HepG2 (cell line): ENCODE measurements around the gene IZUMO1R. TPM values are rescaled to one million over a fixed set of nuclear protein-coding genes. Genes with fewer than 3 reads are reported as not detected.

Source experiments
- ATAC-seq: fragments of 200-7000 bp; cut with Tn5 transposase; 3 replicates; pipeline ENCODE4 v1.9.1; 2020; ENCODE audit warnings: mild to moderate bottlenecking, moderate library complexity
- BruUV-seq: library from RNA; stranded (reverse); fragments of 400-500 nt; replicated peaks from 2 replicates; lab custom pipeline; 2021; lab: Mats Ljungman, UMichigan
- CTCF ChIA-PET: fragments of 300-600 bp; formaldehyde crosslinking; extraction: SDS; loops from one replicate; lab custom pipeline; 2021; ENCODE audit warnings: low total read pairs, inconsistent platforms, low intra/inter-chr PET ratio; lab: Yijun Ruan, JAX
- POLR2A ChIA-PET: fragments of 350-600 bp; sonication (Branson Sonifier 250); formaldehyde crosslinking; loops from one replicate; lab custom pipeline; 2020; ENCODE audit warnings: antibody characterized with exemption, inconsistent platforms; lab: Yijun Ruan, JAX
- DNase-seq: peaks from one replicate; pipeline ENCODE4 v3.0.0-alpha.2; 2015; ENCODE audit warnings: low spot score
- FAIRE-seq: peaks from 3 replicates; lab custom pipeline; 2011; peaks lifted over from hg19 to GRCh38; lab: Jason Lieb, UNC
- H2AFZ ChIP-seq: one replicate; pipeline ENCODE4 v1.6.1; 2011; ENCODE audit warnings: low read length, inconsistent platforms
- H3K27ac ChIP-seq: fragments of 300-600 bp; 3 replicates; pipeline ENCODE4 v1.8.0; 2011; ENCODE audit warnings: mixed run types, mild to moderate bottlenecking, mixed read lengths, low read length, inconsistent platforms; ENCODE audit not compliant: insufficient read depth; ENCODE audit errors: extremely low read length
- H3K27me3 ChIP-seq, 2 experiments: fragments of 200-600 bp in 1 of 2; 2 replicates in 1 of 2; 3 replicates in 1 of 2; pipeline versions ENCODE4 v1.6.0 to v1.8.0; 2011; ENCODE audit warnings: low read length in 2 of 2, mild to moderate bottlenecking in 2 of 2, moderate library complexity in 2 of 2, inconsistent platforms in 1 of 2; ENCODE audit not compliant: insufficient read depth in 2 of 2, control insufficient read depth in 1 of 2
- H3K36me3 ChIP-seq, 2 experiments: fragments of 200-600 bp in 1 of 2; replicated peaks in 1 of 2; 2 replicates in 1 of 2; 3 replicates in 1 of 2; pipeline versions ENCODE4 v1.5.1 to v1.8.0; 2011; ENCODE audit warnings: low read length in 2 of 2, inconsistent platforms in 1 of 2; ENCODE audit not compliant: insufficient read depth in 2 of 2, control insufficient read depth in 1 of 2
- H3K4me1 ChIP-seq: 2 replicates; pipeline ENCODE4 v1.5.1; 2012; ENCODE audit warnings: low read length, inconsistent platforms; ENCODE audit not compliant: insufficient read depth
- H3K4me2 ChIP-seq: 2 replicates; pipeline ENCODE4 v1.6.0; 2011; ENCODE audit warnings: low read depth, low read length, inconsistent platforms
- H3K4me3 ChIP-seq, 3 experiments: fragments of 200-600 bp in 1 of 3; sonication (generic), shearing (Covaris generic) in 1 of 3; replicated peaks in 1 of 3; 2 replicates each; pipeline ENCODE4 v1.5.1; 2011 to 2016; ENCODE audit warnings: low read length in 3 of 3, inconsistent platforms in 2 of 3, low read depth in 2 of 3, mild to moderate bottlenecking in 2 of 3, control low read depth in 1 of 3, mixed read lengths in 1 of 3; ENCODE audit not compliant: insufficient read depth in 1 of 3
- H3K79me2 ChIP-seq: one replicate; pipeline ENCODE4 v1.6.1; 2011; ENCODE audit warnings: low read length, inconsistent platforms; ENCODE audit not compliant: insufficient read depth
- H3K9ac ChIP-seq: 2 replicates; pipeline ENCODE4 v1.6.0; 2011; ENCODE audit warnings: mild to moderate bottlenecking, low read depth, low read length, inconsistent platforms; ENCODE audit not compliant: insufficient read depth
- H3K9me3 ChIP-seq: 2 replicates; pipeline ENCODE4 v1.5.1; 2012; ENCODE audit warnings: mild to moderate bottlenecking, low read length
- H4K20me1 ChIP-seq: 2 replicates; pipeline ENCODE4 v1.6.0; 2011; ENCODE audit warnings: inconsistent platforms, mild to moderate bottlenecking, low read length, moderate library complexity; ENCODE audit not compliant: insufficient read depth
- BRD4 ChIP-seq: sonication (generic); formaldehyde crosslinking; IDR thresholded peaks from 2 replicates; pipeline ENCODE4 v1.4.0; 2020; ENCODE audit warnings: missing genetic modification reagents
- CSRNP1 ChIP-seq: sonication (generic); formaldehyde crosslinking; IDR thresholded peaks from 2 replicates; pipeline ENCODE4 v1.8.1; 2023; ENCODE audit warnings: mild to moderate bottlenecking, missing genetic modification reagents
- ETV6 ChIP-seq: sonication (generic); formaldehyde crosslinking; conservative IDR thresholded peaks from 2 replicates; pipeline ENCODE4 v1.4.0; 2020; ENCODE audit warnings: missing genetic modification reagents
- FOXO1 ChIP-seq: sonication (generic); formaldehyde crosslinking; IDR thresholded peaks from 2 replicates; pipeline ENCODE4 v1.4.0; 2020; ENCODE audit warnings: missing genetic modification reagents
- FOXP1 ChIP-seq, 2 experiments: fragments of 450-650 bp in 1 of 2; IDR thresholded peaks; 2 replicates each; pipeline ENCODE4 v1.6.1; 2017 to 2018; ENCODE audit warnings: antibody characterized with exemption in 1 of 2
- HDAC6 ChIP-seq: fragments of 200-600 bp; sonication (generic); IDR thresholded peaks from 2 replicates; pipeline ENCODE4 v1.7.0; 2017; ENCODE audit warnings: mild to moderate bottlenecking, antibody characterized with exemption, low read length, low read depth
- HIVEP1 ChIP-seq: sonication (generic); formaldehyde crosslinking; IDR thresholded peaks from 2 replicates; pipeline ENCODE4 v1.4.0; 2020; ENCODE audit warnings: mild to moderate bottlenecking, missing genetic modification reagents
- HNRNPL ChIP-seq: fragments of 200-400 bp; formaldehyde crosslinking; IDR thresholded peaks from 2 replicates; pipeline ENCODE4 v1.6.1; 2017; ENCODE audit warnings: mild to moderate bottlenecking, low read depth, low read length
- PREB ChIP-seq: sonication (generic); formaldehyde crosslinking; IDR thresholded peaks from 2 replicates; pipeline ENCODE4 v1.4.0; 2020; ENCODE audit warnings: missing genetic modification reagents
- RBAK ChIP-seq: sonication (generic); formaldehyde crosslinking; IDR thresholded peaks from 2 replicates; pipeline ENCODE4 v1.5.1; 2020; ENCODE audit warnings: mild to moderate bottlenecking, missing genetic modification reagents
- TFE3 ChIP-seq: IDR thresholded peaks from 2 replicates; pipeline ENCODE4 v1.6.1; 2016
- ZNF180 ChIP-seq: sonication (generic); formaldehyde crosslinking; IDR thresholded peaks from 2 replicates; pipeline ENCODE4 v1.4.0; 2020; ENCODE audit warnings: low read depth, missing genetic modification reagents, borderline replicate concordance
- ZNF337 ChIP-seq: sonication (generic); formaldehyde crosslinking; IDR thresholded peaks from 2 replicates; pipeline ENCODE4 v1.5.1; 2020; ENCODE audit warnings: missing genetic modification reagents, low read depth, mild to moderate bottlenecking, borderline replicate concordance
- ZNF484 ChIP-seq: sonication (generic); formaldehyde crosslinking; IDR thresholded peaks from 2 replicates; pipeline ENCODE4 v1.5.1; 2020; ENCODE audit warnings: mild to moderate bottlenecking, low read depth, missing genetic modification reagents, borderline replicate concordance
- ZNF546 ChIP-seq: sonication (generic); formaldehyde crosslinking; conservative IDR thresholded peaks from 2 replicates; pipeline ENCODE4 v1.8.1; 2023; ENCODE audit warnings: mild to moderate bottlenecking, missing genetic modification reagents
- ZNF629 ChIP-seq: sonication (generic); formaldehyde crosslinking; conservative IDR thresholded peaks from 2 replicates; pipeline ENCODE4 v1.5.0; 2020; ENCODE audit warnings: missing genetic modification reagents
- ZNF710 ChIP-seq: sonication (generic); formaldehyde crosslinking; IDR thresholded peaks from 2 replicates; pipeline ENCODE4 v1.5.0; 2020; ENCODE audit warnings: mild to moderate bottlenecking, missing genetic modification reagents, borderline replicate concordance
- WGBS: methylation state at CpG from one replicate; pipeline ENCODE4 v1.1.6; 2017; ENCODE audit warnings: low lambda C conversion rate; 5-methylcytosine and 5-hydroxymethylcytosine counted together
- in situ Hi-C: cut with HindIII; loops from 2 replicates; pipeline ENCODE4 v1.10.0; 2017; ENCODE audit warnings: low pct_unique_long_range_greater_than_20kb; ENCODE audit not compliant: extremely low pct_ligation_motif_present
- intact Hi-C: fragments of 100-400 bp; cut with micrococcal nuclease; formaldehyde crosslinking; loops from one replicate; pipeline ENCODE4 v1.10.0; 2022; ENCODE audit not compliant: unreplicated experiment
- polyA plus RNA-seq, 8 experiments: library from polyadenylated mRNA; depleted of rRNA in 3 of 8; stranded (reverse) in 7 of 8; unstranded in 1 of 8; fragments of >200 nt; fragmentation: Illumina TruSeq in 4 of 8; extraction: Trizol in 4 of 8; gene quantifications; 2 replicates each; pipeline versions ENCODE4 v1.2.1 to v1.2.3, GENCODE V29; 2011 to 2016; ENCODE audit warnings: low read depth in 4 of 8, missing spikeins in 1 of 8, mixed read lengths in 1 of 8; ENCODE audit not compliant: insufficient read depth in 1 of 8
- total RNA-seq, 5 experiments: library from RNA; depleted of rRNA; stranded (reverse); fragments of >200 nt; fragmentation: Illumina TruSeq; extraction: Trizol; gene quantifications; 2 replicates each; pipeline ENCODE4 v1.2.3, GENCODE V29; 2016; ENCODE audit warnings: low read depth in 1 of 5

The IZUMO1R gene
- total and polyA plus RNA-seq, 2 of the 13 experiments (the other 11 are each of a cell fraction or from before 2014, with no cell fraction given): not detected

GRCh38 chr11:94307101-94307791, 2.9 kb downstream of the IZUMO1R start:
- Histone ChIP-seq H4K20me1 (no peaks in the 10 kb centered on the region), H3K4me3 (no peak overlapping the region), H2AFZ (no peak overlapping the region), H3K27me3 (peaks cover 1 to 6% of the 10 kb centered on the region in 2 experiments; a peak in 2 of 5 replicates), H3K79me2 (no peaks in the 10 kb centered on the region), H3K9ac (no peak overlapping the region), H3K27ac (no peak overlapping the region), H3K4me2 (no peak overlapping the region), H3K9me3 (no peaks in the 10 kb centered on the region), H3K4me1 (peaks cover 19% of the 10 kb centered on the region), H3K36me3 (no peaks in the 10 kb centered on the region)
- 51% methylated on average over 12 of the region's 14 CpGs for WGBS
- in situ Hi-C loops: no loop called here
- CTCF ChIA-PET: no interaction called here
- BruUV-seq: no TSS peak
- intact Hi-C loops: no loop called here
- DNase-seq (no peak), ATAC-seq (no peak), FAIRE-seq (no peak)
- POLR2A ChIA-PET: no interaction called here
- TF ChIP-seq ZNF180 (CRISPR knock-in tag): no peak
- TF ChIP-seq PREB (CRISPR knock-in tag): no peak
- TF ChIP-seq ZNF546: no peak
- no peak for TF ChIP-seq HIVEP1
- TF ChIP-seq ZNF337 (CRISPR knock-in tag): no peak
- TF ChIP-seq CSRNP1: no peak
- TF ChIP-seq RBAK (CRISPR knock-in tag): no peak
- no peak for TF ChIP-seq ZNF629 (CRISPR knock-in tag)
- TF ChIP-seq ZNF710 (CRISPR knock-in tag): no peak
- no peak for TF ChIP-seq FOXO1 (CRISPR knock-in tag)
- no peak for TF ChIP-seq ZNF484 (CRISPR knock-in tag)
- TF ChIP-seq ETV6 (CRISPR knock-in tag): no peak
- no peak for TF ChIP-seq FOXP1 (IDR thresholded peaks at IDR 0.05)
- TF ChIP-seq FOXP1 (CRISPR knock-in tag; IDR thresholded peaks at IDR 0.05): no peak
- TF ChIP-seq HDAC6: no peak
- no peak for TF ChIP-seq BRD4 (CRISPR knock-in tag)
- no peak for TF ChIP-seq TFE3 (CRISPR knock-in tag)
- TF ChIP-seq HNRNPL: no peak
